Activated CD4-positive, alpha-beta memory T cell treated with anti-CD3 and anti-CD28 coated beads for 36 hours (primary cell): ENCODE measurements around the gene ZFAND3. TPM values are rescaled to one million over a fixed set of nuclear protein-coding genes. Genes with fewer than 3 reads are reported as not detected.

Source experiments
- CTCF ChIA-PET: fragments of 350-600 bp; sonication (Branson Sonifier 250); formaldehyde crosslinking; loops from one replicate; lab custom pipeline; 2021; ENCODE audit warnings: antibody characterized with exemption, inconsistent platforms; lab: Charles Lee
- POLR2A ChIA-PET: fragments of 350-600 bp; sonication (Branson Sonifier 250); formaldehyde crosslinking; loops from one replicate; lab custom pipeline; 2021; ENCODE audit warnings: antibody characterized with exemption; lab: Charles Lee
- DNase-seq: peaks from one replicate; pipeline ENCODE4 v3.0.0-alpha.2; 2020
- H3K27ac Mint-ChIP-seq: one replicate; pipeline ENCODE4 v1.8.0; 2021; ENCODE audit warnings: mixed read lengths
- H3K27me3 Mint-ChIP-seq: one replicate; pipeline ENCODE4 v1.8.0; 2021; ENCODE audit warnings: mixed read lengths
- H3K36me3 Mint-ChIP-seq: one replicate; pipeline ENCODE4 v1.8.0; 2021; ENCODE audit warnings: mixed read lengths
- H3K4me1 Mint-ChIP-seq: one replicate; pipeline ENCODE4 v1.8.0; 2021; ENCODE audit warnings: low read depth, mixed read lengths
- H3K4me3 Mint-ChIP-seq: one replicate; pipeline ENCODE4 v1.8.0; 2021; ENCODE audit warnings: mild to moderate bottlenecking, mixed read lengths
- H3K9me3 Mint-ChIP-seq: one replicate; pipeline ENCODE4 v1.8.0; 2021; ENCODE audit warnings: mixed read lengths
- intact Hi-C: fragments of 100-400 bp; cut with micrococcal nuclease; formaldehyde crosslinking; loops from one replicate; pipeline ENCODE4 v1.15.1; 2023
- total RNA-seq, 2 experiments: library from RNA; stranded (reverse); gene quantifications; one replicate each; pipeline ENCODE4 v1.2.3, GENCODE V29; 2021

Gene ZFAND3
- total RNA-seq, 2 experiments from 2014 or later: 35.1 to 36.4 TPM

GRCh38 chr6:38099221-38099620 lies 279.7 kb downstream of the ZFAND3 start:
- Mint-ChIP-seq H3K9me3 (no peaks in the 10 kb centered on the region), H3K27me3 (no peaks in the 10 kb centered on the region), H3K4me3 (no peak overlapping the region), H3K4me1 (peaks cover 20% of the 10 kb centered on the region), H3K36me3 (peaks cover 3% of the 10 kb centered on the region), H3K27ac (no peak overlapping the region)
- POLR2A ChIA-PET: interaction anchor here (0.5 kb wide), 1 partner anchor 114 kb away, joined by 3 read pairs; no protein-coding TSS in a partner anchor
- no peak for DNase-seq
- intact Hi-C loops: no loop called here
- CTCF ChIA-PET: interaction anchor here (0.6 kb wide), 2 partner anchors 109 to 896 kb away, joined by 3 read pairs; no protein-coding TSS in a partner anchor

- peaks cover 20% of the 10 kb centered on the region for H3K4me1 Mint-ChIP-seq
- CTCF ChIA-PET: interaction anchor here (0.6 to 1.5 kb wide), 4 partner anchors 391 to 410 kb away, joined by 3 to 4 read pairs (median 3); no protein-coding TSS in a partner anchor
- POLR2A ChIA-PET: interaction anchor here (0.6 kb wide), 1 partner anchor 198 kb away, joined by 3 read pairs; no protein-coding TSS in a partner anchor
- no peaks in the 10 kb centered on the region for H3K27me3 Mint-ChIP-seq
- no peak overlapping the region for H3K27ac Mint-ChIP-seq
- intact Hi-C loops: no loop called here
- no peak for DNase-seq
- peaks cover 4% of the 10 kb centered on the region for H3K36me3 Mint-ChIP-seq
- H3K4me3 Mint-ChIP-seq: no peak overlapping the region
- H3K9me3 Mint-ChIP-seq: no peaks in the 10 kb centered on the region
Observed at GRCh38 chr6:38100380-38100779, 280.9 kb downstream of the ZFAND3 start.

GRCh38 chr6:38103921-38104320 lies 284.4 kb downstream of the ZFAND3 start:
- CTCF ChIA-PET: interaction anchor here (1.6 kb wide), 1 partner anchor 390 kb away, joined by 5 read pairs; no protein-coding TSS in a partner anchor
- Mint-ChIP-seq H3K36me3 (peaks cover 9% of the 10 kb centered on the region), H3K4me1 (peaks cover 13% of the 10 kb centered on the region), H3K9me3 (no peaks in the 10 kb centered on the region), H3K4me3 (no peak overlapping the region), H3K27me3 (no peaks in the 10 kb centered on the region), H3K27ac (no peak overlapping the region)
- intact Hi-C loops: no loop called here
- DNase-seq: no peak
- POLR2A ChIA-PET: no interaction called here

GRCh38 chr6:38105066-38105465 lies 285.5 kb downstream of the ZFAND3 start:
- H3K27ac Mint-ChIP-seq: no peak overlapping the region
- no peaks in the 10 kb centered on the region for H3K9me3 Mint-ChIP-seq
- no peak overlapping the region for H3K4me3 Mint-ChIP-seq
- H3K27me3 Mint-ChIP-seq: no peaks in the 10 kb centered on the region
- no peak for DNase-seq
- ChIA-PET CTCF (interaction anchor here (1.6 kb wide), 1 partner anchor 389 kb away, joined by 5 read pairs; no protein-coding TSS in a partner anchor), POLR2A (no interaction called here)
- peaks cover 15% of the 10 kb centered on the region for H3K36me3 Mint-ChIP-seq
- intact Hi-C loops: no loop called here
- peaks cover 11% of the 10 kb centered on the region for H3K4me1 Mint-ChIP-seq

GRCh38 chr6:38107073-38107472 lies 287.5 kb downstream of the ZFAND3 start:
- Mint-ChIP-seq H3K4me3 (no peak overlapping the region), H3K27me3 (no peaks in the 10 kb centered on the region), H3K4me1 (peaks cover 7% of the 10 kb centered on the region), H3K27ac (no peak overlapping the region), H3K9me3 (no peaks in the 10 kb centered on the region), H3K36me3 (peaks cover 12% of the 10 kb centered on the region)
- intact Hi-C loops: no loop called here
- POLR2A ChIA-PET: interaction anchor here (0.7 kb wide), 1 partner anchor 55 kb away, joined by 3 read pairs; no protein-coding TSS in a partner anchor
- no peak for DNase-seq
- CTCF ChIA-PET: no interaction called here

- Mint-ChIP-seq H3K9me3 (no peaks in the 10 kb centered on the region), H3K27ac (no peak overlapping the region), H3K4me1 (peaks cover 9% of the 10 kb centered on the region), H3K4me3 (no peak overlapping the region), H3K36me3 (peaks cover 9% of the 10 kb centered on the region), H3K27me3 (no peaks in the 10 kb centered on the region)
- ChIA-PET POLR2A (no interaction called here), CTCF (no interaction called here)
- intact Hi-C loops: no loop called here
- DNase-seq: no peak
Observed at GRCh38 chr6:38110481-38110971, 291.0 kb downstream of the ZFAND3 start.

- DNase-seq: no peak
- Mint-ChIP-seq H3K27me3 (no peaks in the 10 kb centered on the region), H3K9me3 (no peaks in the 10 kb centered on the region), H3K4me1 (peaks cover 9% of the 10 kb centered on the region), H3K36me3 (peaks cover 7% of the 10 kb centered on the region), H3K27ac (no peak overlapping the region), H3K4me3 (no peak overlapping the region)
- POLR2A ChIA-PET: no interaction called here
- intact Hi-C loops: no loop called here
- CTCF ChIA-PET: no interaction called here
Observed at GRCh38 chr6:38112181-38112580, 292.7 kb downstream of the ZFAND3 start.

GRCh38 chr6:38113825-38114576 lies 294.5 kb downstream of the ZFAND3 start:
- no peak overlapping the region for H3K4me3 Mint-ChIP-seq

GRCh38 chr6:38114976-38115625 lies 295.6 kb downstream of the ZFAND3 start:
- no peak for DNase-seq
- no peaks in the 10 kb centered on the region for H3K9me3 Mint-ChIP-seq
- H3K27ac Mint-ChIP-seq: no peak overlapping the region
- CTCF ChIA-PET: interaction anchor here (0.6 kb wide), 1 partner anchor 659 kb away, joined by 3 read pairs; no protein-coding TSS in a partner anchor
- POLR2A ChIA-PET: no interaction called here
- no peak overlapping the region for H3K4me3 Mint-ChIP-seq
- no peaks in the 10 kb centered on the region for H3K27me3 Mint-ChIP-seq
- intact Hi-C loops: no loop called here
- peaks cover 4% of the 10 kb centered on the region for H3K36me3 Mint-ChIP-seq
- peaks cover 7% of the 10 kb centered on the region for H3K4me1 Mint-ChIP-seq

More at GRCh38 chr6:38113825-38114576, 294.5 kb downstream of the ZFAND3 start:
- intact Hi-C loops: no loop called here
- no peak overlapping the region for H3K27ac Mint-ChIP-seq
- ChIA-PET POLR2A (no interaction called here), CTCF (no interaction called here)
- no peaks in the 10 kb centered on the region for H3K27me3 Mint-ChIP-seq
- H3K36me3 Mint-ChIP-seq: peaks cover 6% of the 10 kb centered on the region
- H3K4me1 Mint-ChIP-seq: peaks cover 9% of the 10 kb centered on the region
- H3K9me3 Mint-ChIP-seq: no peaks in the 10 kb centered on the region
- no peak for DNase-seq

- DNase-seq: no peak
- ChIA-PET POLR2A (no interaction called here), CTCF (interaction anchor here (0.6 kb wide), 1 partner anchor 659 kb away, joined by 3 read pairs; no protein-coding TSS in a partner anchor)
- Mint-ChIP-seq H3K9me3 (no peaks in the 10 kb centered on the region), H3K4me1 (peaks cover 5% of the 10 kb centered on the region), H3K36me3 (peaks cover 5% of the 10 kb centered on the region), H3K27ac (no peak overlapping the region), H3K4me3 (no peak overlapping the region), H3K27me3 (no peaks in the 10 kb centered on the region)
- intact Hi-C loops: no loop called here
Observed at GRCh38 chr6:38115626-38116008, 296.1 kb downstream of the ZFAND3 start.

- CTCF ChIA-PET: interaction anchor here (1.1 kb wide), 1 partner anchor 93 kb away, joined by 3 read pairs; no protein-coding TSS in a partner anchor
- Mint-ChIP-seq H3K27ac (no peak overlapping the region), H3K9me3 (no peaks in the 10 kb centered on the region), H3K27me3 (no peaks in the 10 kb centered on the region), H3K36me3 (peaks cover 10% of the 10 kb centered on the region), H3K4me1 (peaks cover 3% of the 10 kb centered on the region), H3K4me3 (no peak overlapping the region)
- POLR2A ChIA-PET: no interaction called here
- no peak for DNase-seq
- intact Hi-C loops: no loop called here
Observed at GRCh38 chr6:38116248-38116647, 296.7 kb downstream of the ZFAND3 start.

- CTCF ChIA-PET: interaction anchor here (1.1 kb wide), 1 partner anchor 94 kb away, joined by 3 read pairs; no protein-coding TSS in a partner anchor
- Mint-ChIP-seq H3K9me3 (no peaks in the 10 kb centered on the region), H3K4me1 (peaks cover 3% of the 10 kb centered on the region), H3K27ac (no peak overlapping the region), H3K27me3 (no peaks in the 10 kb centered on the region), H3K36me3 (peaks cover 16% of the 10 kb centered on the region), H3K4me3 (no peak overlapping the region)
- no peak for DNase-seq
- intact Hi-C loops: no loop called here
- POLR2A ChIA-PET: interaction anchor here (0.9 kb wide), 1 partner anchor 9 kb away, joined by 4 read pairs; no protein-coding TSS in a partner anchor
Observed at GRCh38 chr6:38117281-38117680, 297.8 kb downstream of the ZFAND3 start.
